CD4-positive, alpha-beta memory T cell (primary cell): ENCODE results near the gene NET1. TPM values are rescaled to one million over a fixed set of nuclear protein-coding genes. Genes with fewer than 3 reads are reported as not detected.

Experiments used
- CTCF ChIA-PET: fragments of 350-600 bp; sonication (Branson Sonifier 250); formaldehyde crosslinking; loops from one replicate; lab custom pipeline; 2021; ENCODE audit warnings: inconsistent platforms; ENCODE audit not compliant: partially characterized antibody; lab: Charles Lee
- POLR2A ChIA-PET: fragments of 350-600 bp; sonication (Branson Sonifier 250); formaldehyde crosslinking; loops from one replicate; lab custom pipeline; 2021; ENCODE audit not compliant: partially characterized antibody; lab: Charles Lee
- DNase-seq, 5 donors: peaks; one replicate each; pipeline versions ENCODE4 v3.0.0 to v3.0.0-alpha.2; 2020 to 2022; ENCODE audit warnings: mixed read lengths in 1 of 5
- H3K27ac ChIP-seq: one replicate; pipeline ENCODE4 v1.7.0; 2013; ENCODE audit warnings: low read depth, low read length
- H3K27me3 ChIP-seq: 2 replicates; pipeline ENCODE4 v1.7.0; 2013; ENCODE audit warnings: mild to moderate bottlenecking, low read length, moderate library complexity; ENCODE audit not compliant: insufficient read depth
- H3K36me3 ChIP-seq: 2 replicates; pipeline ENCODE4 v1.7.0; 2013; ENCODE audit warnings: mild to moderate bottlenecking, low read length, moderate library complexity; ENCODE audit not compliant: insufficient read depth
- H3K4me1 ChIP-seq: 2 replicates; pipeline ENCODE4 v1.7.0; 2013; ENCODE audit warnings: mild to moderate bottlenecking, low read length, moderate library complexity; ENCODE audit not compliant: insufficient read depth
- H3K4me3 ChIP-seq, 2 donors: one replicate each; pipeline ENCODE4 v1.7.0; 2013; ENCODE audit warnings: low read length in 2 of 2, mild to moderate bottlenecking in 1 of 2
- H3K9me3 ChIP-seq, 2 donors: one replicate each; pipeline ENCODE4 v1.7.0; 2013; ENCODE audit warnings: low read length in 2 of 2, control low read depth in 1 of 2; ENCODE audit not compliant: control insufficient read depth in 1 of 2
- H3K27ac Mint-ChIP-seq, 7 donors: one replicate each; pipeline ENCODE4 v1.8.0; 2020 to 2021; ENCODE audit warnings: mixed read lengths in 7 of 7, mild to moderate bottlenecking in 6 of 7, inconsistent platforms in 3 of 7, moderate library complexity in 3 of 7
- H3K27me3 Mint-ChIP-seq, 2 donors: one replicate each; pipeline ENCODE4 v1.8.0; 2020 to 2021; ENCODE audit warnings: mixed read lengths in 2 of 2
- H3K36me3 Mint-ChIP-seq, 2 donors: one replicate each; pipeline ENCODE4 v1.8.0; 2020 to 2021; ENCODE audit warnings: mixed read lengths in 2 of 2, inconsistent platforms in 1 of 2, mild to moderate bottlenecking in 1 of 2
- H3K4me1 Mint-ChIP-seq, 4 donors: one replicate each; pipeline ENCODE4 v1.8.0; 2020 to 2021; ENCODE audit warnings: mixed read lengths in 4 of 4, mild to moderate bottlenecking in 1 of 4
- H3K4me3 Mint-ChIP-seq, 8 donors: one replicate each; pipeline ENCODE4 v1.8.0; 2020 to 2021; ENCODE audit warnings: mixed read lengths in 8 of 8, mild to moderate bottlenecking in 7 of 8, moderate library complexity in 6 of 8, inconsistent platforms in 3 of 8
- H3K9me3 Mint-ChIP-seq, 8 donors: one replicate each; pipeline ENCODE4 v1.8.0; 2020 to 2021; ENCODE audit warnings: mixed read lengths in 8 of 8, mild to moderate bottlenecking in 5 of 8, inconsistent platforms in 3 of 8, moderate library complexity in 1 of 8
- intact Hi-C: fragments of 100-400 bp; cut with micrococcal nuclease; formaldehyde crosslinking; loops from one replicate; pipeline ENCODE4 v1.15.1; 2023
- polyA plus RNA-seq, 2 donors: library from polyadenylated mRNA; unstranded; fragments of 300-500 nt; fragmentation: Illumina TruSeq; gene quantifications; one replicate each; pipeline ENCODE4 v1.2.3, GENCODE V29; 2021
- total RNA-seq, 2 experiments: library from RNA; stranded (reverse); gene quantifications; one replicate each; pipeline ENCODE4 v1.2.3, GENCODE V29; 2021

NET1 gene
- total and polyA plus RNA-seq, 4 experiments from 2014 or later: 5.4 to 16.4 (median 10.5) TPM

GRCh38 chr10:5448333-5449001, 36.1 kb downstream of the NET1 start:
- H3K27ac Mint-ChIP-seq: no peak overlapping the region

GRCh38 chr10:5449227-5449626, 36.9 kb downstream of the NET1 start:
- no peak overlapping the region for H3K4me3 Mint-ChIP-seq
- no peak overlapping the region for H3K27ac Mint-ChIP-seq
- CTCF ChIA-PET: interaction anchor here (11.1 kb wide), 1 partner anchor 175 kb away, joined by 468 read pairs; no protein-coding TSS in a partner anchor

More at GRCh38 chr10:5448333-5449001, 36.1 kb downstream of the NET1 start:
- peaks cover 6% of the 10 kb centered on the region in 2 donors for H3K36me3 Mint-ChIP-seq
- H3K4me3 Mint-ChIP-seq: peak overlapping the region in 3 of 8 donors; percentile 11 to 31 (median 28)
- H3K9me3 ChIP-seq: no peaks in the 10 kb centered on the region
- intact Hi-C loops: loop anchor here (5.0 kb wide), 1 partner anchor 364 kb away; the partner anchor contains the start of gene GDI2
- peaks cover 13 to 43% (median 23%) of the 10 kb centered on the region in 4 donors for H3K4me1 Mint-ChIP-seq
- CTCF ChIA-PET: interaction anchor here (0.8 to 11.1 kb wide), 2 partner anchors 176 to 425 kb away, joined by 5 to 468 read pairs; no protein-coding TSS in a partner anchor
- no peak for DNase-seq
- POLR2A ChIA-PET: interaction anchor here (3.2 kb wide), 2 partner anchors 116 to 174 kb away, joined by 29 to 37 read pairs; no protein-coding TSS in a partner anchor
- H3K4me3 ChIP-seq: no peak overlapping the region
- no peak overlapping the region for H3K27ac ChIP-seq
- peaks cover 0 to 2% (median 0%) of the 10 kb centered on the region in 8 donors for H3K9me3 Mint-ChIP-seq
- no peaks in the 10 kb centered on the region for H3K27me3 Mint-ChIP-seq
- H3K27me3 ChIP-seq: no peaks in the 10 kb centered on the region
- peaks cover 23% of the 10 kb centered on the region for H3K4me1 ChIP-seq
- H3K36me3 ChIP-seq: no peaks in the 10 kb centered on the region

GRCh38 chr10:5449823-5450222, 37.5 kb downstream of the NET1 start:
- Histone ChIP-seq H3K27ac (no peak overlapping the region), H3K27me3 (no peaks in the 10 kb centered on the region), H3K36me3 (no peaks in the 10 kb centered on the region), H3K4me3 (no peak overlapping the region), H3K9me3 (no peaks in the 10 kb centered on the region), H3K4me1 (peaks cover 23% of the 10 kb centered on the region)
- Mint-ChIP-seq H3K27me3 (no peaks in the 10 kb centered on the region), H3K36me3 (peaks cover 6 to 15% of the 10 kb centered on the region in 2 donors), H3K4me3 (no peak overlapping the region), H3K9me3 (peaks cover 0 to 2% (median 0%) of the 10 kb centered on the region in 8 donors), H3K27ac (no peak overlapping the region), H3K4me1 (peaks cover 13 to 39% (median 23%) of the 10 kb centered on the region in 4 donors)
- DNase-seq: no peak
- ChIA-PET CTCF (no interaction called here), POLR2A (no interaction called here)
- intact Hi-C loops: loop anchor here (5.0 kb wide), 1 partner anchor 362 kb away; the partner anchor contains the start of gene GDI2

More at GRCh38 chr10:5449227-5449626, 36.9 kb downstream of the NET1 start:
- Histone ChIP-seq H3K9me3 (no peaks in the 10 kb centered on the region), H3K27ac (no peak overlapping the region), H3K4me3 (no peak overlapping the region), H3K4me1 (peaks cover 23% of the 10 kb centered on the region), H3K27me3 (no peaks in the 10 kb centered on the region), H3K36me3 (no peaks in the 10 kb centered on the region)
- POLR2A ChIA-PET: no interaction called here
- intact Hi-C loops: loop anchor here (5.0 kb wide), 1 partner anchor 363 kb away; the partner anchor contains the start of gene GDI2
- Mint-ChIP-seq H3K9me3 (peaks cover 0 to 2% (median 0%) of the 10 kb centered on the region in 8 donors), H3K36me3 (peaks cover 6 to 9% of the 10 kb centered on the region in 2 donors), H3K27me3 (no peaks in the 10 kb centered on the region), H3K4me1 (peaks cover 13 to 39% (median 23%) of the 10 kb centered on the region in 4 donors)
- DNase-seq: no peak

- peaks cover 0 to 2% (median 0%) of the 10 kb centered on the region in 8 donors for H3K9me3 Mint-ChIP-seq
- peaks cover 6 to 17% of the 10 kb centered on the region in 2 donors for H3K36me3 Mint-ChIP-seq
- Histone ChIP-seq H3K4me3 (no peak overlapping the region), H3K4me1 (peaks cover 23% of the 10 kb centered on the region), H3K9me3 (no peaks in the 10 kb centered on the region), H3K27ac (no peak overlapping the region), H3K27me3 (no peaks in the 10 kb centered on the region), H3K36me3 (no peaks in the 10 kb centered on the region)
- CTCF ChIA-PET: no interaction called here
- peak overlapping the region in 1 of 7 donors; percentile 9 for H3K27ac Mint-ChIP-seq
- no peaks in the 10 kb centered on the region for H3K27me3 Mint-ChIP-seq
- POLR2A ChIA-PET: no interaction called here
- H3K4me3 Mint-ChIP-seq: no peak overlapping the region
- peaks cover 13 to 35% (median 23%) of the 10 kb centered on the region in 4 donors for H3K4me1 Mint-ChIP-seq
- intact Hi-C loops: no loop called here
- DNase-seq: no peak
Observed at GRCh38 chr10:5450605-5451384, 38.4 kb downstream of the NET1 start.

- Mint-ChIP-seq H3K9me3 (no peaks in the 10 kb centered on the region), H3K4me3 (no peak overlapping the region), H3K27ac (peak overlapping the region in 1 of 7 donors; percentile 25), H3K36me3 (peaks cover 9 to 22% of the 10 kb centered on the region in 2 donors), H3K4me1 (peaks cover 4 to 13% (median 7%) of the 10 kb centered on the region in 4 donors), H3K27me3 (no peaks in the 10 kb centered on the region)
- no peak for DNase-seq
- Histone ChIP-seq H3K4me1 (peaks cover 7% of the 10 kb centered on the region), H3K4me3 (no peak overlapping the region), H3K36me3 (no peaks in the 10 kb centered on the region), H3K27ac (no peak overlapping the region), H3K27me3 (no peaks in the 10 kb centered on the region), H3K9me3 (no peaks in the 10 kb centered on the region)
- intact Hi-C loops: no loop called here
- ChIA-PET CTCF (interaction anchor here (0.7 to 2.3 kb wide), 4 partner anchors 12 to 169 kb away, joined by 3 to 10 read pairs (median 8); no protein-coding TSS in a partner anchor), POLR2A (no interaction called here)
Observed at GRCh38 chr10:5453749-5454489, 41.6 kb downstream of the NET1 start.

- peaks cover 4 to 8% (median 6%) of the 10 kb centered on the region in 4 donors for H3K4me1 Mint-ChIP-seq
- no peak overlapping the region for H3K4me3 ChIP-seq
- no peaks in the 10 kb centered on the region for H3K36me3 ChIP-seq
- no peaks in the 10 kb centered on the region for H3K27me3 Mint-ChIP-seq
- H3K27me3 ChIP-seq: no peaks in the 10 kb centered on the region
- peaks cover 7% of the 10 kb centered on the region for H3K4me1 ChIP-seq
- POLR2A ChIA-PET: no interaction called here
- no peak overlapping the region for H3K4me3 Mint-ChIP-seq
- no peak for DNase-seq
- no peaks in the 10 kb centered on the region for H3K9me3 Mint-ChIP-seq
- H3K36me3 Mint-ChIP-seq: peaks cover 9 to 22% of the 10 kb centered on the region in 2 donors
- CTCF ChIA-PET: interaction anchor here (0.7 to 2.5 kb wide), 3 partner anchors 12 to 166 kb away, joined by 3 to 13 read pairs (median 9); no protein-coding TSS in a partner anchor
- intact Hi-C loops: no loop called here
- H3K27ac ChIP-seq: no peak overlapping the region
- H3K9me3 ChIP-seq: no peaks in the 10 kb centered on the region
- H3K27ac Mint-ChIP-seq: no peak overlapping the region
Observed at GRCh38 chr10:5456563-5456962, 44.2 kb downstream of the NET1 start.
